IPS DF 19.7 (cell line): ENCODE results near the gene FBXW2.
"Not testable (repeated sequence)": the region's sequence is repeated elsewhere in the genome, so short reads cannot be mapped to it uniquely, and the experiment has no call there.

ENCODE experiments used
- DNase-seq: peaks from one replicate; pipeline ENCODE4 v3.0.0-alpha.2; 2013; ENCODE audit warnings: low read depth, low spot score

FBXW2 gene

GRCh38 chr9:120778758-120779157, 14.5 kb downstream of the FBXW2 start:
- DNase-seq: no peak

GRCh38 chr9:120777229-120777628, 16.0 kb downstream of the FBXW2 start:
- no peak for DNase-seq

- DNase-seq: no peak
Observed at GRCh38 chr9:120776788-120777187, 16.4 kb downstream of the FBXW2 start.

- DNase-seq: no peak
Observed at GRCh38 chr9:120775859-120776258, 17.4 kb downstream of the FBXW2 start.

GRCh38 chr9:120774719-120775118, 18.5 kb downstream of the FBXW2 start:
- DNase-seq: no peak

- DNase-seq: no peak
Observed at GRCh38 chr9:120773256-120773655, 20.0 kb downstream of the FBXW2 start.

- DNase-seq: no peak
Observed at GRCh38 chr9:120770931-120771330, 22.3 kb downstream of the FBXW2 start.

GRCh38 chr9:120768886-120769285, 24.3 kb downstream of the FBXW2 start:
- no peak for DNase-seq

GRCh38 chr9:120768247-120768646, 25.0 kb downstream of the FBXW2 start:
- DNase-seq: peak; percentile 35

- no peak for DNase-seq
Observed at GRCh38 chr9:120767451-120767850, 25.8 kb downstream of the FBXW2 start.

- DNase-seq: no peak
Observed at GRCh38 chr9:120765910-120766425, 27.2 kb downstream of the FBXW2 start.

GRCh38 chr9:120764476-120764875, 28.7 kb downstream of the FBXW2 start:
- no peak for DNase-seq

- no peak for DNase-seq
Observed at GRCh38 chr9:120761006-120761405, 32.2 kb downstream of the FBXW2 start.

- DNase-seq: no peak
Observed at GRCh38 chr9:120759755-120760400, 33.3 kb downstream of the FBXW2 start.

GRCh38 chr9:120758544-120758943, 34.7 kb downstream of the FBXW2 start:
- no peak for DNase-seq

GRCh38 chr9:120757026-120757913, 35.9 kb downstream of the FBXW2 start:
- no peak for DNase-seq

- DNase-seq: no peak
Observed at GRCh38 chr9:120756531-120756930, 36.7 kb downstream of the FBXW2 start.

GRCh38 chr9:120755810-120756434, 37.3 kb downstream of the FBXW2 start:
- no peak for DNase-seq

GRCh38 chr9:120755044-120755443, 38.2 kb downstream of the FBXW2 start:
- no peak for DNase-seq

GRCh38 chr9:120750421-120750820, 42.8 kb downstream of the FBXW2 start:
- DNase-seq: no peak

GRCh38 chr9:120746366-120746765, 46.9 kb downstream of the FBXW2 start:
- not testable (repeated sequence) for DNase-seq

GRCh38 chr9:120745278-120745677, 47.9 kb downstream of the FBXW2 start:
- no peak for DNase-seq
